ENCODE results near the gene RANBP10. TPM values are rescaled to one million over a fixed set of nuclear protein-coding genes. Genes with fewer than 3 reads are reported as not detected.

RANBP10 gene
- total and polyA plus RNA-seq, 9 of the 15 experiments (the other 6 are each of a cell fraction or from before 2014, with no cell fraction given) = 0.61 to 19.3 (median 5.9) TPM

GRCh38 chr16:67814567-67814966 lies 8.2 kb upstream of the RANBP10 start:
- DNase-seq (ENCODE audit: extremely low read depth in 1 of 4, low spot score in 3 of 4) (no peak), ATAC-seq (peak; percentile 24; the same call in 2 of the 3 replicates), FAIRE-seq (no peak)
- Histone ChIP-seq H3K27me3 (ENCODE audit: control insufficient read depth in 2 of 2, insufficient read depth in 2 of 2, low read length in 2 of 2) (no peaks in the 10 kb centered on the region), H2AFZ (ENCODE audit: low read depth, low read length) (peak overlapping the region; percentile 63), H3K9me1 (ENCODE audit: control insufficient read depth, insufficient read depth, low read length) (no peaks in the 10 kb centered on the region), H3K9me3 (replicated peaks; ENCODE audit: control insufficient read depth, insufficient read depth, low read depth, low read length) (no peaks in the 10 kb centered on the region), H3K36me3 (ENCODE audit: control insufficient read depth, insufficient read depth, low read length) (no peaks in the 10 kb centered on the region), H3K4me1 (replicated peaks in 1 of 2; ENCODE audit: control insufficient read depth in 2 of 2, insufficient read depth in 2 of 2, low read length in 2 of 2) (peaks cover 5% of the 10 kb centered on the region in 2 experiments; a peak in 3 of 5 replicates), H3K79me2 (ENCODE audit: control insufficient read depth, insufficient read depth, low read length) (no peaks in the 10 kb centered on the region), H3K9ac (ENCODE audit: insufficient read depth in 1 of 2, low read depth in 2 of 2, low read length in 2 of 2) (peak overlapping the region in 1 of 2 experiments; percentile 6; a peak in 1 of 4 replicates), H4K20me1 (replicated peaks; ENCODE audit: control insufficient read depth, insufficient read depth, low read length) (no peaks in the 10 kb centered on the region), H3K4me2 (ENCODE audit: insufficient read depth, low read length) (peak overlapping the region; percentile 27; the same call in 1 of the 2 replicates), H3K4me3 (no peak overlapping the region), H3K27ac (ENCODE audit: extremely low read depth, low read depth, low read length) (no peak overlapping the region)
- BruUV-seq (replicated peaks) = no TSS peak
- peak; percentile 30; the same call in 1 of the 2 replicates for TF ChIP-seq C11orf30 (IDR thresholded peaks at IDR 0.05; ENCODE audit: low read depth)
- TF ChIP-seq ZNF146 (CRISPR knock-in tag; IDR thresholded peaks at IDR 0.05; ENCODE audit: unreplicated experiment) = no peak
- WGBS (ENCODE audit: insufficient coverage, low coverage, missing lambda C conversion rate) = 17% methylated on average over 8 of the region's 8 CpGs
- in situ Hi-C loops (cut with MboI) = loop anchor here (10.0 kb wide), 1 partner anchor 230 kb away; no protein-coding TSS in a partner anchor
- ChIA-PET CTCF (ENCODE audit: low intra/inter-chr PET ratio) (no interaction called here), POLR2A (interaction anchor here (0.7 kb wide), 1 partner anchor 62 kb away, joined by 3 read pairs; no protein-coding TSS in a partner anchor)
- intact Hi-C loops (cut with micrococcal nuclease) = no loop called here

DNA sequence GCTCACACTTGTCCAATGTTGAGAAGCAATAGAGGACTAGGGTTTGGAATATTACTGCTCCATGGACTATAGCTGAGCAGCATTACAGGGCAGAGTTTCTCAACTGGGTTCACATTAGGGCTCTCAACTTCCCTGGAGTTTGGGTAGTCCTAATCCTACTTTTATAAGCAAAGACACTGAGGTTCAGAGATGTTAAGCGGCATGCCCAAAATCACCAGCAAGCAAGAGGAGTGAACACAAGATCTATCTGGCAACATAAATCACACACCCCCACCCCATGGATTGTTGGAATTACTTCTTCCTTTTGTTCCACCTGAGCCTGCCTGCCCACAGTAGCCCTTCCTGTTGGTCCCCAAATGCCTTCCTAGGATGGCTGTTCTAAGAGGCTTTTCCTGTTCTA lies 5.5 kb upstream of the RANBP10 start:
- Histone ChIP-seq H3K9me1 (ENCODE audit: control insufficient read depth, insufficient read depth, low read length) (no peaks in the 10 kb centered on the region), H3K9ac (ENCODE audit: insufficient read depth in 1 of 2, low read depth in 2 of 2, low read length in 2 of 2) (no peak overlapping the region), H2AFZ (ENCODE audit: low read depth, low read length) (no peak overlapping the region), H3K27me3 (ENCODE audit: control insufficient read depth in 2 of 2, insufficient read depth in 2 of 2, low read length in 2 of 2) (no peaks in the 10 kb centered on the region), H3K9me3 (replicated peaks; ENCODE audit: control insufficient read depth, insufficient read depth, low read depth, low read length) (no peaks in the 10 kb centered on the region), H3K4me3 (no peak overlapping the region), H3K79me2 (ENCODE audit: control insufficient read depth, insufficient read depth, low read length) (no peaks in the 10 kb centered on the region), H3K27ac (ENCODE audit: extremely low read depth, low read depth, low read length) (no peak overlapping the region), H3K4me1 (replicated peaks in 1 of 2; ENCODE audit: control insufficient read depth in 2 of 2, insufficient read depth in 2 of 2, low read length in 2 of 2) (peaks cover 5 to 12% of the 10 kb centered on the region in 2 experiments; a peak in 3 of 5 replicates), H3K36me3 (ENCODE audit: control insufficient read depth, insufficient read depth, low read length) (no peaks in the 10 kb centered on the region), H4K20me1 (replicated peaks; ENCODE audit: control insufficient read depth, insufficient read depth, low read length) (no peaks in the 10 kb centered on the region), H3K4me2 (ENCODE audit: insufficient read depth, low read length) (no peak overlapping the region)
- ChIA-PET CTCF (ENCODE audit: low intra/inter-chr PET ratio) (no interaction called here), POLR2A (no interaction called here)
- DNase-seq (ENCODE audit: extremely low read depth in 1 of 4, low spot score in 3 of 4) = no peak
- ATAC-seq = no peak
- intact Hi-C loops (cut with micrococcal nuclease) = no loop called here
- BruUV-seq (replicated peaks) = no TSS peak
- 42% methylated on average over 1 of the region's 1 CpG for WGBS (ENCODE audit: insufficient coverage, low coverage, missing lambda C conversion rate)
- in situ Hi-C loops (cut with MboI) = loop anchor here (10.0 kb wide), 1 partner anchor 233 kb away; no protein-coding TSS in a partner anchor
- FAIRE-seq = no peak
- no peak for TF ChIP-seq SOX6 (IDR thresholded peaks at IDR 0.05)
- TF ChIP-seq KDM5B (IDR thresholded peaks at IDR 0.05; ENCODE audit: insufficient replicate concordance, low read depth, low read length) = no peak
- no peak for TF ChIP-seq ZEB2 (IDR thresholded peaks at IDR 0.05)
- TF ChIP-seq ZFP36 (IDR thresholded peaks at IDR 0.05; ENCODE audit: low read depth, low read length, partially characterized antibody) = peak; percentile 67
- no peak for TF ChIP-seq ELF1 (tag; IDR thresholded peaks at IDR 0.05)
- no peak for TF ChIP-seq FOXJ2 (tag; IDR thresholded peaks at IDR 0.05)
- TF ChIP-seq MEF2A (IDR thresholded peaks at IDR 0.05; ENCODE audit: control insufficient read depth, low read depth, low read length) = no peak
- TF ChIP-seq ERF (CRISPR knock-in tag; IDR thresholded peaks at IDR 0.05) = no peak
- TF ChIP-seq ATF6 (CRISPR knock-in tag; IDR thresholded peaks at IDR 0.05) = no peak
- TF ChIP-seq, protein P1, sequence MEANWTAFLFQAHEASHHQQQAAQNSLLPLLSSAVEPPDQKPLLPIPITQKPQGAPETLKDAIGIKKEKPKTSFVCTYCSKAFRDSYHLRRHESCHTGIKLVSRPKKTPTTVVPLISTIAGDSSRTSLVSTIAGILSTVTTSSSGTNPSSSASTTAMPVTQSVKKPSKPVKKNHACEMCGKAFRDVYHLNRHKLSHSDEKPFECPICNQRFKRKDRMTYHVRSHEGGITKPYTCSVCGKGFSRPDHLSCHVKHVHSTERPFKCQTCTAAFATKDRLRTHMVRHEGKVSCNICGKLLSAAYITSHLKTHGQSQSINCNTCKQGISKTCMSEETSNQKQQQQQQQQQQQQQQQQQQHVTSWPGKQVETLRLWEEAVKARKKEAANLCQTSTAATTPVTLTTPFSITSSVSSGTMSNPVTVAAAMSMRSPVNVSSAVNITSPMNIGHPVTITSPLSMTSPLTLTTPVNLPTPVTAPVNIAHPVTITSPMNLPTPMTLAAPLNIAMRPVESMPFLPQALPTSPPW (CRISPR knock-in tag; IDR thresholded peaks at IDR 0.05) = no peak
- TF ChIP-seq CEBPG (CRISPR knock-in tag; IDR thresholded peaks at IDR 0.05) = no peak
- no peak for TF ChIP-seq CEBPG (tag; conservative IDR thresholded peaks at IDR 0.05 in 1 of 2, IDR thresholded peaks at IDR 0.05 in 1 of 2)
